Activated CD4-positive, CD25-positive, alpha-beta regulatory T cell (primary cell): ENCODE data around the gene SLAMF7.
"Not testable (repeated sequence)": the region's sequence is repeated elsewhere in the genome, so short reads cannot be mapped to it uniquely, and the experiment has no call there.

Source experiments
- DNase-seq, 4 experiments: peaks; one replicate each; lab custom pipeline; 2025; lab: John Stamatoyannopoulos, UW

SLAMF7 gene

DNA sequence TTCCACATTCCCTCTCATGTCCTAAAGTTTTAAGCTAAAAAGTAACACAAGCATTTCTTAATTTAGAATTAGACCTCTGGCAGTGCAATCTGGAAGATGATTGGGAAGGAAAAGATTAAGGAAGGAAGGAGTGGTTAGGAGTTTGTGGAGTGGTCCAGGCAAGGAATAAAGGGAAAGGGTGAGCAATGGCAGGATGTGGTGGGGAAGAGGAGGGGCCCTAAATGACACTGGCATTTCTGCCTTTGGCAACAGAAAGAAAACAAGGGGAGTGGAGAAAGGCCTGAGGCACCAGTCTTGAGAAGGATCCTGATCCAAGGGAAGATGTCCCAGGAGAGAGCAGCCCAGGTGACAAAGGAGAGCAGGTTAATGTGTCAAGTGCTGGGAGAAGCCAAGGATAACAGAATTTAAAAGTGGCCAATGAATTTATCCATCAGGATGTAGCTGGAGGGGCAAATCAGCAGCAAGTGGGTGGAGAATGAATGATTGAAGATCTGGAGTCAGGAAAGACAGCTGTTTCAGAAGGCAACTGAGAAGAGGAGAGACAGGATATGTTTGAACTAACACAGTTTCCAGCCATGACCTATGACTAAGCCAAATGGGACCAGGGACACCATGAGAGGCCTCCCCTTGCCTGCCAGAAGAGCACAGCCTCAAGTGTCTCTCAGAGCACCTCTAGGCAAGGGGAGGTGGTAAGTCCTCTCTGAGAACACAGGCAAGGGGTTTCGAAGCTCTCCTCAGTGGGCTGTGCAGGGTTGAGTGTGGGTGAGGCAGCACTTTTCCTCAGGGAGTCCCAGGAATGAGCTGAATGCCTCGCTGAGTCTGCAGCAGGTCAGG lies 36.1 kb downstream of the SLAMF7 start:
- no peak for DNase-seq

DNA sequence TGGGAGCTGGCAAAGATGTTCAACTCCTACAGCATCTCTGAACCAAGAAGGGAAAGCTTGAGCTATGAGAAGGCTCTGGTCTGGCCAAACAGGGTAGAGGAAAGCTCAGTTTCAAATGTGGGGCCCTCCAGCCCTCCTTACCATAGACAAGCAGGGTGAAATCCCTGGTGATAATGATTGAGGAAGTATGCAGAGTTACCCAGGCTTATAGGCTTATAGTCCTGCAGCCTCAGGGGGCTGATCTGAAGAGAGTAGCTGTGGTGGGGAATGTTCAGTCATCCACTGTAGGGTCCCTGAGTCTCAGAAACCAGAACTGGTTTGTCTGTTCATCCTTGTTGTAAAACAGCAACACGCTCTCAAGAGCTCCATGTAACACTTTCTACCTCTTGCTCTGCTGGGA lies 37.1 kb downstream of the SLAMF7 start:
- no peak for DNase-seq

DNA sequence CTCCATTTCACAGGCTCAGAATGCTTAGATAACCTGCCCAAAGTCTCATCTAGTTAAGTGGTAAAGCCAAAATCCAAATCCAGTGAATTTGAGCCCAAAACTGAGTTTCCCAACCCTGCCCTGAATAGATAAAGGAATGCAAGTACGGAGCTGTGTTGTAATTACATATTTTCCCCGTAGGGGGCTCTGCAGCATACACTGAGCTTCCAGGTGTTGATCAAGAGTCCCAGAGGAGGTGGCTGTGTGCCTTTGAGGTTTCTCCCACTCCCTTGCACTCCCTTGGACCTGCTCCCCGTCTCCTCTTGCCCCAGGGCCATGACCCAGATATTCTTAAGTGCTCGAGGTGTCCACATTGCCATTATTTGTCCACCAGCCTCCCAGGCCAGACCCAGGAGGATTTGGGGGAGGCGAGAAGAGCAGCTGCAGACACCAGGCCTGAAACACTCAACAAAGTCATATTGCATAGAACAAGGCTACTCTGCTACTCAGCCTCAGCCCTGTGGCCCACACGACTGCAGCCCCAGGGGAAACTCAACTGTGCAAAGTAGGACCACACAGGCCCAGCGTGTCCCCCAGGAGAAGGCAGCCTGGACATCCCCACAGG lies 38.5 kb downstream of the SLAMF7 start:
- no peak for DNase-seq

- DNase-seq, result no peak
These were observed 39.9 kb downstream of the SLAMF7 start for GRCh38 chr1:160778976-160779375.

DNA sequence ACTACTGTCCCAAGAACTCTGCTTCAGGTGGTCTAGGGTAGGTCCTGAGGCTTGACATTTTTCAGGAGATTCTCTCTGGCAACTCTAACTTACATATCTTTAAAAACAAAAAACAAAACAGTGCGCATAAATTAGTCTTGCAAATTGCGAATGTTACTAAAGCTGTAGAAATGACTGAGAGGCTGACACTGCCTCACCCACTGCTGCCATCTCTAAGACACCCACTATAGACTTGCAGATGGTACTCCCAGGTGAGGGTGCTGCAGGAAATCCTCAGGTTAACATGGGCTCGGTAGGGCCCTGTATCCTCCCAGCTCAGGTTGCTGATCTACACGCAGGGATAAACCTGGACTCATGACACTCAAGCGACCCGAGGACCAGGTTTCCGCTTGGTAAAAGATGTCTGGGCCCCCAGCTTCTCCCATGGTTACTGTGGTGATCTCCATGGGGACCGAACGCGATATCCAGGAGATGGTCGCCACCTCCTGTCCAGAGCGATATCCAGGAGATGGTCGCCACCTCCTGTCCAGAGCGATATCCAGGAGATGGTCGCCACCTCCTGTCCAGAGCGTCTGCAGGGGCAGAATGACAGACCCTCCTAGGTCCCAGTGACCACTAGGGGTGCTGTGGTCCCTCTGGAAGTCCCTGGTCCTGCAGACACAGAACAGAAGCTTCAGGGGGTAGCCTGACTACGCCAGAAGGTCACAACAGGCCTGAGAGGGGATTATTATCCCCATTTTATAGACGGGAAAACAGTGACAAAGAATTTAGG lies 40.8 kb downstream of the SLAMF7 start:
- DNase-seq, result peak in 1 of 4 experiments; percentile 21

DNA sequence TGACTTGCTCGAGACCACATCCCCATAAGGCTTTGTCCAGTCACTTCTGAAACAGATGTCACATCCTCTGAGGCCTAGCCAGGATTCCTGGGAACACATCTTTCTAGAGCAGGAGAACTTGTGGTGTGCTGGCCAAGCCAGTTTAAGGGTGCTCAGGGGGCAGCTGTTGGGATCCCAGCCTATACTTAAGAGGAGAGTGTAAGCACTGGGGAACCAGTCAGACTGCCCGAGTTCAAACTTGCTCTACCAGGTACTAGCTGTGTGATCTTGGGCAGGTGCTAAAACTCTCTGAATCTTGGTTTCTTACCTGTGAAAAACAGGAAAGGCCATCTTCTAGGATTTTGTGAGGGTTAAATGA lies 41.3 kb downstream of the SLAMF7 start:
- no peak for DNase-seq

GRCh38 chr1:160781186-160781766 lies 42.2 kb downstream of the SLAMF7 start:
- DNase-seq, result no peak

- no peak for DNase-seq
These were observed 43.1 kb downstream of the SLAMF7 start for GRCh38 chr1:160781914-160782689.

DNA sequence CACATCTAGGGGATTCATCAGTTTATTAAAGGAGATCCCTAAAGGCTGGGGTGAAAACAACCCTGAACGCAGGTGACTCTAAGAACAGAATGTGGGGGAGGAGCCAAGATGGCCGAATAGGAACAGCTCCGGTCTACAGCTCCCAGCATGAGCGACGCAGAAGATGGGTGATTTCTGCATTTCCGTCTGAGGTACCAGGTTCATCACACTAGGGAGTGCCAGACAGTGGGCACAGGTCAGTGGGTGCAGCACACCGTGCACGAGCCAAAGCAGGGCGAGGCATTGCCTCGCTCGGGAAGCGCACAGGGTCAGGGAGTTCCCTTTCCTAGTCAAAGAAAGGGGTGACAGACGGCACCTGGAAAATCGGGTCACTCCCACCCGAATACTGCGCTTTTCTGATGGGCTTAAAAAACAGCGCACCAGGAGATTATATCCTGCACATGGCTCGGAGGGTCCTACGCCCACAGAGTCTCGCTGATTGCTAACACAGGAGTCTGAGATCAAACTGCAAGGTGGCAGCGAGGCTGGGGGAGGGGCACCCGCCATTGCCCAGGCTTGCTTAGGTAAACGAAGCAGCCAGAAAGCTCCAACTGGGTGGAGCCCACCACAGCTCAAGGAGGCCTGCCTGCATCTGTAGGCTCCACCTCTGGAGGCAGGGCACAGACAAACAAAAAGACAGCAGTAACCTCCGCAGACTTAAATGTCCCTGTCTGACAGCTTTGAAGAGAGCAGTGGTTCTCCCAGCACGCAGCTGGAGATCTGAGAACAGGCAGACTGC lies 44.1 kb downstream of the SLAMF7 start:
- not testable (repeated sequence) for DNase-seq

DNA sequence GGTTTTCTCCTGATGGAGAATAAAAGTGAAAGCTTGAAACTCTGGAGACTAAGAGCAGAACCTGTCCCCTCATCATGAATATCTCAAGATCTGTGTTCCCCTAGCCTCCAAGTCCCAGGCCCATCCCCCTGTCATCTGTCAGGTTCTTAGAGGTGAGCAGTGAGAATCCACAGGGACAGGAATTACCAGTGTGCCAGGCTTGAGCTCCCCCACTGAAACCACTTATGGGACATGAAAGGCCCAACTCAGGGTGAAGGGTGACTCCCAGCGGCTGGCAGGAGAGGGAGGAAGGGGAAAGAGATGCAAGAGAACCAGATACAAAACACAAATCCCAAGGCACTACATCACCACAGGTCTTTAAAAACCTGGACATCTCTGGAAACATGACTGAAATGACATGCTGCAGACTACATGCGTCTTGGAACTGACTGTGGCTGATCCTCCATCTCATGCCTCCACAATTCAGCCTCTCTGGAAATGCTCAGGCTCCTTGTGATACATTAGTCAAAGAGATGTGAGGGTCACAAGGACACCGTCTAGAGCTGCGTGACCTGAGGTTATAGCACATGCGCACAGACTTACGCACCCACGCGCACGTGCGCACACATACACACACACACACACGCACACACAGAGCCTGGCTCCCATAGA lies 50.1 kb downstream of the SLAMF7 start:
- DNase-seq, result no peak

DNA sequence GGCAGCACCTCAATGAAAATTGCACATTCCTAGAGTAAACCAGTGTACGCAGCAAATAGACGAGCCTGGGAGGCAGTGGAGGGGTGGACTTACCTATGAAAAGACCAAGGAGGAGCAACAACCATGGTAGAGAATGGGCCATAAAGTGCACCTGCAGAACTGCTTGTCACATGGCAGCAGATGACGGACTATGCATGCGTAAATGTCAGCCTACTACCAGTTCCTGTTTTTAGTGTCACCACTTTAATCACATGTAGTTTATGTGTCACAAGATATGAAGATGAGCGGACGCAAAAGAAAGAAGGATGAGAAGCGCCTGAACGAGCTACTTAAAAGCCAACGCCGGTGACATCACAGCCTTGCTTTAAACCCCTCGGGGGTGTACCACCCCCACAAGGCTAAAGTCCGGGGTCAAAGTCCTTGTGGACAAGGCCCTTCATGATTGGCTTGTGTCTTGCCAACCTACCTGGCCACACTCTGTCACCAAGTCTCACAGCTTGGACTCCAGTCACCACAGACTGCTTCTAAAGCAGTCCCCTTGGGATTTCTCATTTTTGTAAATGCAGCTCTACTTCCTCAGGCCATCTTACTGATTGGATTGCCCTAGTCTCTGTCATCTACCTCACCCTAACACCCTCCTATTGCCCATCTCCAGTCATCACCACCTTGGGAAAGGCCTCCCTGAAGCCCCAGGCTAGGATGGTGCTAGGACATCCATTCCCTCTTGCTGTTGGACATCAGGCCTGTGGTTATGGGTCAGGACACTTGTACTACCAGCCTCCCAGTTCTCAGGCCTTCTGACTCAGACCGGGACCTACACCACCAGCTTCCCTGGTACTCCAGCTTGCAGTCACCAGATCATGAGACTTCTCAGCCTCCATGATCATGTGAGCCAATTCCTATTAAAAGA lies 50.9 kb downstream of the SLAMF7 start:
- DNase-seq, result no peak

GRCh38 chr1:160794376-160794775 lies 55.3 kb downstream of the SLAMF7 start:
- no peak for DNase-seq

DNA sequence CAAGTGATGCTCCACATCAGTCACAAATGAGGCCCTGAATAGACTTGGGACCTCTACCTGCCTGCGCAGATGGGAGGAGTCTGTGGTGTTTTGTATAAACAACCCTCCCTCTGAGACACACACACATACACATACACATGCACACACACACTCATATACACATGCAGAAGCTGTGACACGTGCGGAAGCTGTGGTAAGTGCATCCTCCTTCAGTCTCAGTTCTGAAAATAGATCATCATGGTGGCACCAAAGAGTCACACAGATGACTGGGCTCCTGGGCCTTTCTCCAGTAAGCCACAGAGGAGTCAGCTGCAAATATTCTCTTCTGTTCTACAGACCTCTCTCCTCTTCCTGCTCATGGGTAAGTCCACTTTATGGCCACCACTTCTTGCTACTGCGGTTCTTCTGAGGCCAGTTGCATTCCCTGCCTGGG lies 56.9 kb downstream of the SLAMF7 start, which contains the start of gene LY9:
LY9 (plus strand) TSS at position 224 of the 433 bp plus-strand sequence; CDS start at position 238, 14 bp downstream.
- DNase-seq, result peak in 3 of 4 experiments; percentile 45 to 59 (median 47)

DNA sequence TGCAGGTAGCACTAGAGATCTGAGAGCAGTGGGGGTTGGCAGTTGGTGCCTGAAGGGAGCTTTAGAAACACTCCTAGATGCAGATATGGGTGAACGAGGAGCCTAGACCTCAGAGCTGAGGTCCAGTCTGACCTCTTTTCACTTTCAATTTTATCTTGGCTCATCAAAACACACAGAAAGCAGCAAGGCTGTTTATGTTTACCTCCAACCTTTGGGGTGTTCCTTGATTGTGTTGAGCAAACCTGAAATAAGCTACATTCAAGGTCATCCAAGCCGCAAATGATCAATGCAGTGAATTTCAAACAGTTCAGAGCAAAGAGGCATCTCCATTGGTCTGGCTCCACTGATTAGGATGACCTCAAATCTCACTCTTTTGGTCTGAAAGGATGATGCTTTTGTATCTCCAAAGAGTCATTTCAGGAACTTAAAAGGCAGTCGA lies 58.2 kb downstream of the SLAMF7 start:
- DNase-seq, result no peak

- DNase-seq, result peak in 3 of 4 experiments; percentile 36 to 55 (median 40)
These were observed 58.8 kb downstream of the SLAMF7 start for GRCh38 chr1:160797861-160798273.

- DNase-seq, result no peak
These were observed 59.4 kb downstream of the SLAMF7 start for GRCh38 chr1:160798439-160798838.

DNA sequence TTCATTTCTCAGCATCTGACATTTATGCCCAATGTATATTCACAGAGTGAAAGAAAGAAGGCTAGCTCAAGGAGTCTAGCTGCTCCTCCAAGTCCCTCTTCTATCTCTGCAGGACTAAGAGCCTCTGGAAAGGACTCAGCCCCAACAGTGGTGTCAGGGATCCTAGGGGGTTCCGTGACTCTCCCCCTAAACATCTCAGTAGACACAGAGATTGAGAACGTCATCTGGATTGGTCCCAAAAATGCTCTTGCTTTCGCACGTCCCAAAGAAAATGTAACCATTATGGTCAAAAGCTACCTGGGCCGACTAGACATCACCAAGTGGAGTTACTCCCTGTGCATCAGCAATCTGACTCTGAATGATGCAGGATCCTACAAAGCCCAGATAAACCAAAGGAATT lies 60.6 kb downstream of the SLAMF7 start:
- DNase-seq, result no peak

- no peak for DNase-seq
These were observed 61.1 kb downstream of the SLAMF7 start for GRCh38 chr1:160800142-160800541.
